Fibroblast of skin of left quadriceps (primary cell): ENCODE measurements around the gene MTARC2.
A peak's percentile ranks its signal among the peaks of the same experiment; 100 is the strongest.
"Not testable (repeated sequence)": the region's sequence is repeated elsewhere in the genome, so short reads cannot be mapped to it uniquely, and the experiment has no call there.

Experiments
- DNase-seq, 2 experiments: peaks; one replicate each; pipeline ENCODE4 v3.0.0-alpha.2; 2013; ENCODE audit warnings: low read depth in 2 of 2

MTARC2 gene

DNA sequence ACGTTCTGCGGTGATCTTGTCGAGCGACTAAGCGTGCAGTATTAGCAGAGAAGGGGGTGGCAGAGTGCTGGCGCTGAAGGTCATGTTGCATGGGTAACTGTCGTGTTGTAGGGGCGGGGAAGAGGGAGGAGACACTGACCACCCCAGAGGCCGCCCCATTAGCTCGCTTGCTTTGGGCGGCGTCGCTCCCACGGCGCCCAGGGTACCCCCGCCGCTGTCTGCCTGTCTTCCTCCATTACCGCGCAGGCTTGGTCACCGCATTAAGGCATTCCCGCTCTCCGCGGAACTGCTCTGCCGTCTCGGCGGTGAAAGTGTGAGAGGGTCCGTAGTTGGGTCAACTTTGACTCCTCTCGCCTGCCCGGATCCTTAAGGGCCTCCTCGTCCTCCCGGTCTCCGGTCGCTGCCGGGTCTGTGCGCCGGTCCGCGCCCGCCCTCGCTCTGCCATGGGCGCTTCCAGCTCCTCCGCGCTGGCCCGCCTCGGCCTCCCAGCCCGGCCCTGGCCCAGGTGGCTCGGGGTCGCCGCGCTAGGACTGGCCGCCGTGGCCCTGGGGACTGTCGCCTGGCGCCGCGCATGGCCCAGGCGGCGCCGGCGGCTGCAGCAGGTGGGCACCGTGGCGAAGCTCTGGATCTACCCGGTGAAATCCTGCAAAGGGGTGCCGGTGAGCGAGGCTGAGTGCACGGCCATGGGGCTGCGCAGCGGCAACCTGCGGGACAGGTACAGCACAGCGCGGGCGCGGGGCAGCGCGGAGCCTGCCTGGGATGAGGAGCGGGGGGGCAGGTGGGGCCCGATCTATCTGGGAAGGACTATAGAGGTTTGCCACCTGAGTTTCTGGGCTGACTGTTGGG lies at the start of gene MTARC2:
TSS of gene MTARC2 (plus strand) at position 234 of the 846 bp plus-strand sequence. CDS start at position 444, 210 bp downstream.
- peak in 1 of 2 experiments; percentile 12 for DNase-seq

DNA sequence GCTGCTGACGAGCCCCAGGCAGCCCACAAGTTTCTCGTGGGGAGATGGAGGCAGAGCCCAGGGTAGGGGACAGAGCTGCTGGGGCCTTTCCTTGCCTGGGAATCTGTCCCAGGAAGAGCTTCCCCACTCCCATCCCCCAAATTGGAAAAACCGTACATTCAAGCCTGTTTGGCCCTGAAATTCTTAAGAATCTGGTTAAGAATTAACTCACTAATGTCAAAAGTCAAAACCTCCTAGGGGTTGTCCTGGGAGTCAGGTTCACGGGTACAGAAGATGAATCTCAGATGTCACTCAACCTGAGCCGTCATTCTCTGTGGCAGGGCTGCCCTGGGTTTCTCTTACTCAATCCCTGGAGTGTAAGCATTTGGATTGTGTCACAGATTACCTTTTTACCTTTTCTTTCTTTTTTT lies 49.5 kb upstream of the MTARC2 start:
- no peak for DNase-seq

DNA sequence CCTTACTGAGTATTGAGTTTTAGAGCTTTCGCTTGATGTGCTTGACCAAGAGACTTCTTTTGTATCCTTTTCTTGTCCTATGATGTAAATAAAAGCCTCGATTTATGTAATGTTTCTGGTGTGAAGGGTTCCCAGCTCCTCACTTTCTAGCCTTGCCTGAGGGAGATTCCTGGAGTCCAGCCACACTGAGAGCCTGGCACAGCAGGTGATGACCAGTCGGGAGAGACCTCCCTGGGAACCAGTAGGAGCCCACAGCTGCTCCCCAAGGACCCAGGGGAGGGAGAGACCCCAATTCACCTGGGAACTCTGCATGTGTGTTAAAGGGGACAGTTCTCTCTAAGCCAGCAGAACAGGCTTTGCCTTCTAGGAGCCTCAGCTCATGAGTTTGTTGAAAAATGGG lies 49.1 kb upstream of the MTARC2 start:
- no peak for DNase-seq

DNA sequence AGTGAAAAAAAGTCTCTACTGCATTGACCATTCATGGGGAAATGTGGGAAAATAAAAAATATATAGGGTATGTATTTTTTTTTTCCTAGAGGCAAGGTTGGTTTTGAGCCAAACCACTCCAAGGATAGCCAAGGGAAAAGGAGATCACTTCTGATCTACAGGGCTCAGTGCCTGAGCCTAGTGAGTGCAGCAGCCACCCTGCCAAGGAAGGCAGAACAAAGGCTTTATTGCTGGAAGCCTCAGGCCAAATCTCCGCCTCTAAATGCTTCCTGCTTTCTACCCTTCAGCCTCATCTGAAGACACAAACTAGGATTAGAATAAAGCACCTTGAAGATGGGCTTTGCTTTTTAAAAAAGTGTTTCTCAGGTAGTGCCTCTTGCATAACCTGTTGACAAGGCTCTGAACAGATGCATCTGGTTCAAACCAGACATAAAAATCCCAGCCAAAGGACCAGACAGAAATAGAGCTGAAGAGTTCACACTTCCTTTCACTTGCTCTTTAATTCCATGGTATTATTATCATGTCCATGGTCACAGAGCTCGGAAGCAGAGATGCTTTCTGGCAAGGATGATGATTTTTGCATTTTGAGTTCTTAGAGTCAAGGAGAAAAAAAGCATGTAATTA lies 47.5 kb upstream of the MTARC2 start:
- DNase-seq, result no peak

DNA sequence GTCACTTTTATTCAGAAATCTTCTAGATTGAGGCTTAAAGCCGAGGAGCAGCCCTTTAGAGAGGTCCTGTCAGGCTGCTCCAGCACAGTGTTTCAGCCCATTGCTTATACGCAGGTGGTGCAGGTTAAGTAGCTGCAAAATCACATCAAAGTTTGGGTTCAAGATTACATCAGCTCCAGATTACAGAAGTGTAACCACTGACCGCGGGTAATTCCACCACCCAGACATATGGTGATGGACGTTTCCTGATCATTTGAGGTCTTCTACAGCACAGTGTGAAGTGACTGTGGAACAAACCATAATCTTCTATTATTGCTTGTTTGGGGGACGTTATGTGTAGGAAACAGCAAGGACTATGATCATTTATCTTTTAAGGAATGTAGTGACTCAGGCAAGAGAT lies 46.1 kb upstream of the MTARC2 start:
- DNase-seq, result no peak

DNA sequence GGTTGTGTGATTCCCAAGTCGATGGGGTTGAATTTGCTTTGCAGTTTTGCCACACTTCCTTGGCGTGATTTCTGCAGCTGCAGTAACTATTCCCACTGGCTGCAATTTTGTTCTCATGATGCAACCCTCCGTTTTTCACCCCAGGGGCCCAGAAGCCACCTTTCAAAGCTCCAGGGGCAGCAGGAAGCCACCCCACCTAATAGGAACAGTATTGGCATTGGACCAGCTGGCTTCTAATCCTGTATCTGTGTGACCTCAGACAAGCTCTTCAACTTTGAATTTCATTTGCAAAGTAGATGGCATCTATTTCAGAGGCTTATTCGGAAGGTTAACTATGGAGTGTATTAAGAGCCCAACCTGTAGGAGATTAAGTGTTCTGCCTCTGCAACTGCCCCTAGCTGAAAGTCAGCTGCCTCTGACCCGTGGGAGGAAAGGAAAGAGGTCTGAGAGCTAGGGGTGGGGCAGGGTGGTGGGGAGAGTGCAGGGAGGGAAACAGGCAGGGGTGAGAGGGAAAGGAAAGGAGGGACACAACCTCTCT lies 45.3 kb upstream of the MTARC2 start:
- no peak for DNase-seq

DNA sequence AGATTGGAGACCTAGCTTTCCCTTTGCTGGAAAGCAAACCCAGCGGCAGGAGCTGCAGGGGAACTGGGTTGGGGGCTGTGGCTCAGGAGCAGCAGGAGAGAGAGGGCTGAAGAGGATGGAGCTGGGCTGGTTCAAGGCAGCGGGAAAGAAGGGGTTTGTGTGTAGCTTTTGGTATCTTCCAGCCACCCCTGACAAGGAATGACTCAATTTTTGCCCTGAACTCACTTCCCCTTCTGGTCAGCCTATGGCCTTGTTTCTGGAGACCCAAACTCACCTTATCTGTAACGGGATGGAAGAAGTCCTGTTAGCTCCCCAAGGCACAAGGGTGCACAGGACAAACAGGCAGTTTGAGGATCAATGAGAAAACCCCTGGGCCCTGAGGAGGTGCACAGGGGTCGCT lies 44.8 kb upstream of the MTARC2 start:
- DNase-seq, result no peak

DNA sequence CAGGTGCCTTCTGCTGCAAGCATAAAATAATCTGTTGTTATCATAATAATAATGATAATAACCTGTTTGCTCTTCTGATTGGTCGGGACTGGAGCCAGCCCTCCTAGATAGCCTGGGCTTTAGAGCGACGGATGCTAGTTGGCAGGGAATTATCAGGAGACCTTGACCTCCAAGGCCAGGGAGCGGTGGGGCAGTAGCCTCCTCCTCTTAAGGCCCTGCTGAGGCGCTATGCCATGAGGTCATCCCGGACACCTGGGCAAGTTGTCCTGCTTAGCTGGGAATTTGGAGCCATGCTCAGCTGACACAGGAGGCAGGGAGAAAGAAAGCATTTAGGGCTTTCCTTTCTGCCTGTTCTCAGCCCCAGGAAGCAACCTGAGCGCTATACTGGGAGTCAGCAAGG lies 42.3 kb upstream of the MTARC2 start:
- DNase-seq, result no peak

DNA sequence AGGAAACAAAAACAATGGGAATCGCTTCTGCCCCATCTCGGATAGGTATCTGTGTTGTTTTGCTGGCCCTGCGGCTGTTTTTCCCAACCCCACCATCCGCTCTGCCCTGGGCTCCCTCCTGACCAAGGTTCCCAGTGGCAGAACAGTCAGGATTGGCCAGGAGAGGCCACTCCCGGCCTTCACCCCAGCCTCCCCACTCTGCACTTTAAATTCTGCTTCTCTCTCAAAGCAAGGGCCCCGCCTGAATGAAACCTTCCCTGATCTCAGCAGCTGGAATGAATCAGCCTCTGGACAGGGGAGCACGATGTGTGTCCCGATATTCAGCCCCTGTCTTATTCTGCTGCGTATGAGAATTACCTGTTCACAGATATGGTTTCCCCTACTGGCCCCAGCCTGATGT lies 41.6 kb upstream of the MTARC2 start:
- DNase-seq, result no peak

DNA sequence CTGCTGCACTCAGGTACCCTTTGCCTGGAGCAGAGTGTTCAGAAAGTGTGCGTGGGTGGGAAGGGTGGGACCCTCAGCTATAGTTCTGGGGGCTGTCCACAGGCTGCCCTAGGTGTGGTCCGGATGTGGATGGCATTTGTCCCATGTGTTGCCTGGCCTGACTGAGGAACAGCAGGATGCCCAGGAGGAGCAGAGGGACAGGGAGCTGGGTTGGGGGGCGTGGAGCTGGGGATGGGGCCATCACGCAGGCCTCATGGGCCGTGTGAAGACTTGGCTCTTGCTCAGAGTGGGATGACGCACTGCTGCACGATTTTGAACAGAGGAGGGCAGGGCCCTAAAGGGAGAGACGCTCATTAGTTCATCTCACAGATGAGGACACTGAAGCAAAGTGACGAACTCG lies 41.0 kb upstream of the MTARC2 start:
- no peak for DNase-seq

DNA sequence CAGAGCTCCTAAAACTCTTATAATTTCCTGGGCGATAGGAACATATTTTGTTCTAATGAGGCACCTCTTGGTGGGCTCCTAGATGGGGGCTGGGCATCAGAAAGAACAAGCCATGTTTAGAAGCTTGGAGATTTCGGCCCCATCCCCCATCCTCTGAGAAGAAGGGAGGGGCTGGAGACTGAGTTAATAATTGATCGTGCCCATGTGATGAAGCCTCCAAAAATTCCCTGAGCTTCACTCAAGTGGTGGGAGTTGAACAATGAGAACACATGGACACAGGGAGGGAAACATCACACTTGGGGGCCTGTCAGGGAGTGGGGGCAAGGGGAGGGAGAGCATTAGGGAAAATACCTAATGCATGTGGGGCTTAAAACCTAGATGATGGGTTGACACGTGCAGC lies 39.9 kb upstream of the MTARC2 start:
- DNase-seq, result no peak

DNA sequence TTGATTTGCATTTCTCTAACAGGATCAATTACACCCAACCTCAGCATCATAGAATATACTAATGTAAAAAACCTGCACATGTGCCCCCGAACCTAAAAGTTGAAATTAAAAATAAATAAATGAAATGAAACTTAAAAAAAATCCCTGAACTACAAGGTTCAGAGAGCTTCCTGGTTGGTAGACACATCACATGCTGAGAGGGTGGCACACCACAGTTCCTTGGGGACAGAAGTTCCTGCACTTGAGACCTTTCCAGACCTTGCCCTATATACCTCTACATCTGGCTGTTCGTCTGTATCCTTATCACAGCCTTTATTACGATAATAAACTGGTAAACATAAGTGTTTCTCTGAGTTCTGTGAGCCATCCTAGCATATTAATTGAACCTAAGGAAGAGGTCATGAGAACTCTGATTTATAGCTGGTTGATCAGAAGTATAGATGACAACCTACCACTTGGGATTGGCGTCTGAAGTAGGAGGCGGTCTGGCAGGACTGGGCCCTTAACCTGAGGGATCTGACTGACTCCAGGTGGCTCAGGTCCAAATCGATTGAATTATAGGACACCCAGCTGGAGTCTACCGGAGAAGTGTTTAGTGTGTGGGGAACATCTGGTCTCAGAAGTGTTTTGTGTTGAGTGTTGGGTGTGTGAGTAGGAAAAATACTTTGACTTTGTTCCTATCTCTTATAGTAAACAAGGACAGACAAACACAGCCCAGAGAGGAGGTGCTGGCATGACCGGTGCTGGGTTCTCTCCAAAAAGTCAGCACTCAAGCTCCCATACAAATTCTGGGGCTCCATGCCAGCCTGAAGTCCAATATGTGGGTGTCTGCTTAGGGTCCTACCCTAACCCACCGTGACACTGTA lies 39.0 kb upstream of the MTARC2 start:
- DNase-seq, result no peak

DNA sequence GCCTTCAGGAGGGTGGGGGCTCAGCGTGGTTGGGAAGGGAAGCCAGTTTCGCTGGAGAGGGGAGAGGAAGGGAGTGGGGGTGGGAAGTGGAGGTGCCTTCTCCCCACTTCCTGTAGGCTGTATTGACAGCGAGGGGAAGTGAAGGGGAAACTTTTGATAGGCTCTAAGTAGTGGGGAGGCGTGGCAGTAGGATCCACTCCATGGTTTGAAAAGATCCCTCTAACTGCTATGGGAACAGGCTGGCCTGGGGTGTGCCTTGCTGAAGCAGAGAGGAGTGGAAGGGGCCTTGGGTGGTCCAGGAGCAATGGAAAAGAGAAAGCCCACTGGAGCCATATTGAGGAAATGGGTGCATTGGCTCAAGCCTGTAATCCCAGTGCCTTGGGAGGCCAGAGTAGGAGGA lies 37.8 kb upstream of the MTARC2 start:
- no peak for DNase-seq

DNA sequence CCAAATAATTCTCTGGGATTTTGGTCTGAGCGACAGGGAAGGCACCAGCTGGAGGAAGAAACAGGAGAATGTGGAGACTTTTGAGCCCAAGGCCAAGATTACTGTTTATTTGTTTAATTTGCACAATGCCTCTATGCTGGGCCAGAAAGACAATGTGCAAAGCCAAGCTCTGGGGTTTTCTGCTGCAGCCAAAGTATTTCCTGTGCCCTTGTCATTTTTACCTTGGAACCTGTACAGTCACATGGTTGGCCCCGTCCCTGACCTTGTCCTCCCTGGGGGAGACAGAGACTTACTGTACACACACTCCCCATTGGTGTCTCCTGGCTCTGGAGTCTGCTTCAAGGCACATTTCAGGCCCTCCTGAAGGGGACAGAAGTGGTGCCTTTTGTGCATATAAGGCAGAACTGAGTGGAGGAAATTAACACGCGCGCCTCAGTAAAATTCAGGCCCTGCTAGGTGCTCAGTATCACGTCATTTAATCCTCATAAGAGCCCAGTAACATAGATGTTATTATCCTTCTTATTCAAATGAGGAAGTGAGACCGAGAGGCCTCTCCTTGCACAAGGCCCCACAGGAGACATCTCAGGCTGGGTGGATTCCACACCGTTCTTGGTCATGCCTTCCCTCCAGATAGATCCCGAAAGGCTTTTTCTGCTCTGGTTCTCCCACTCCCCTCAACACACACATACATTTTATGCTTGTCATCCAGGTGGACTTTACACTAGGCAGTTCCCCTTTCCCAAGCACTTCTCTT lies 36.9 kb upstream of the MTARC2 start:
- DNase-seq, result no peak

DNA sequence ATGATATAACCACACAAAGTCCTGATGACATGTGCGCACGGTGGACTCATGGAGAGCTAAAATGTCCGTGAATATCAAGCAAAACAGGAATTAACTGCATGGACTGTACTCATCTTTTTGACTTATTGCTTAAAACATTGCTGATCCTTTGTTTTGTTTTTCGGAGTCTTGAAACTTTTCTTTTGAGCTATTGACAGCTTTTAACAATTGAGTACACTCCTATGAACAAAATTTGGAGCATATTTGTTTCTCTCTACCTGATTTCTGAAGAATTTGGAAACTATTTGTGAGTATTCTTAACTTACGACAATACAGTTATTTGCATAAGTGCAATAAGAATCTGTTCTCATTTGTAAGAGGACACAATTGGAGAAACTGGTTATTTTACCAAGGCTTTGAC lies 32.1 kb upstream of the MTARC2 start:
- not testable (repeated sequence) for DNase-seq

DNA sequence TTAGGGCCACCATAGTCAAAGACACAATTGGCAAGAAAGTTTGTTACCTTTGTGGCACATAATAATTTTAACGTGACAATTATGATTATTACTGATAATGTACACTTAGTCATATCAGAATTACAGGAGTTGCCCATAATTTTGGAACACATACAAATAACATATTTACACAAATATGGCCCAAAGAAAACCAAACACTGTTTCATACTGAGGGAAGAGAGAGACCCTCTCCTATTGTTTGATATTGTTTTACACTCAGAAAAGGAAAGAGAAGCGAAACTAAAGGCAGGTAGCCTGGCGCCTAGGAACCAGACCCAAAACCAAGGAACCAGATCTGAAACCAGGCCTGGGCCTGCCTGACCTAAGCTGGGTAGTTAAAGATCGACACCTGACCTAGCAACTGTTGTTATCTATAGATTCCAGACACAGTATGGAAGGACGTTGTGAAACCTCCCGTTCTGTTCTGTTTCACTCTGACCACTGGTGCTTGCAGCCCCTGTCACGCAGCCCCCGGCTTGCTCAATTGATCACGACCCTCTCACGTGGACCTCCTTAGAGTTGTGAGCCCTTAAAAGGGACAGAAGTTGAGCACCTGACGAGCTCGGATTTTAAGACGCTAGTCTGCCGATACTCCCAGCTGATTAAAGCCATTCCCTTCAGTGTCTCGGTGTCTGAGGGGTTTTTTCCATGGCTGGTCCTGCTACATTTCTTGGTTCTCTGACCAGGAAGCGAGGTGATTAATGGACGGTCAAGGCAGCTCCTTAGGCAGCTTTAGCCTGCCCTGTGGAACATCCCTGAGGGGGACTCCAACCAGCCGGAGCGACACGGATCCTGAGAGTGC lies 30.1 kb upstream of the MTARC2 start:
- DNase-seq, result no peak

DNA sequence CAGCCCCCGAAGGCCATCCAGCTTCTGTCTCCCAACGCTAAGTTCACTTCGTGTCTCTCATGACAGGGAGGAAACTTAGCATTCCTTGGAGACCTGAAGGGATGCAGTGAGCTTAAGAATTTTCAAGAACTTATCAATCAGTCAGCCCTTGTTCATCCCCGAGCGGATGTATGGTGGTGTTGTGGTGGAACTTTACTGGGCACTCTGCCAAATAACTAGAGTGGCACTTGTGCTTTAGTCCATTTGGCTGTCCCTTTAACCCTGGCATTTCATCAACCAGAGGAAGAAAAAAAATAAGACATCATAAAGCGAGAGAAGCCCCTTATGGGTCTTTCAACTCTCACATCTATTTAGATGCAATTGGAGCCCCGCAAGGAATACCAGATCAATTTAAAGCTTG lies 26.9 kb upstream of the MTARC2 start:
- DNase-seq, result not testable (repeated sequence)

DNA sequence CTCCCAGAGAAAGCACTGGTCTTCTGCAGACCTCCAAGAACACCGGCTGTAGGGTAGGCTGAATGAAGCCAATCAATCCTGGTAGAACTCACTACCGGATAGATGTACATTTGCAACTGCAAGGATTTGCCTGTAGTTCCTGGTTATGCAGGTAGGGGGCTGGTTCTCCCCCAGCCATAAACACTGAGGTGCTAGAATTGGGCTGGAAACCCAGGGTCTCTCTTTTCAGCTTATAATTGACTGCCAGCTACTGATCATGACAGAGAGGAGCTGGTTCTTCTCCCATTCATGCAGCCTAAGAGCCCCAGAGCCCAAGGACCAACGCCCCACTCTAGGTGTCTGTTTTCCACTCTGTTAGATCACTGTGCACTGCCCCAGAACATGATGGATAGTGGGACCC lies 21.5 kb upstream of the MTARC2 start:
- no peak for DNase-seq

DNA sequence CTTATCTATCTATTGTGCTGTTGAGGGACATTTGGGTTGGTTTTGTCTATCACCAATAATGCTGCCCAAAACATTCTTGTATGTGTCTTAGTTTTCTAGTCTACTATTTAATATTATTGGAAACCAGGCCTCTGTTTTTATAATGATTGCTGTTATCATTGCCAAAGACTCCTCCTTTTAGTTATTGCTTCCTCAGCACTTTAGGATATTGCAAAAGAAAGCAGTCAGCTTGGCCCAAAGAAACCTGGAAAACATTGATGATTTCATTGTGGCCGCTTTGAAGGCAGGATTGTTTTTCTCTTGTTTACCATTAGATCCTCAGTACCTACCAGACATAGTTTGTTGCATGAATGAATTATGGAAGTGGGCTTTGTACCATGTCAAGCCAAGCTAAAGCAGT lies 20.6 kb upstream of the MTARC2 start:
- DNase-seq, result no peak

DNA sequence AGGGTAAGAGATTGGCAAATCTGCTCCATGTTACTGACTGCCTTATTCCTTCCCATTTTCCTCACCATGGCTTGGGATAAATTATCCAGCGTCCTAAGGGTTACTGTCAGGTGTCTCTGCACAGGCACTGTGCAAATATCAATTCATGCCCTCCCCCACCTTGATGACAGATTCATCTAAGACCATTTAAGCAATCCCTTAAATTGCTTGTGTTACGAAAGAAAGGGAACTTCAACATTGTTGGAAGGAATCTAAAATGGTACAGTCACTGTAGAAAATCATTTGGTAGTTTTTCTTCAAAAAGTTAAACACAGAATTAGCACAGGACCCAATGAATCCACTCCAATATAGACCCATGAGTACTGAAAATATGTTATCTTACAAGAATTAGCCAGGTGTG lies 17.6 kb upstream of the MTARC2 start:
- DNase-seq, result no peak

DNA sequence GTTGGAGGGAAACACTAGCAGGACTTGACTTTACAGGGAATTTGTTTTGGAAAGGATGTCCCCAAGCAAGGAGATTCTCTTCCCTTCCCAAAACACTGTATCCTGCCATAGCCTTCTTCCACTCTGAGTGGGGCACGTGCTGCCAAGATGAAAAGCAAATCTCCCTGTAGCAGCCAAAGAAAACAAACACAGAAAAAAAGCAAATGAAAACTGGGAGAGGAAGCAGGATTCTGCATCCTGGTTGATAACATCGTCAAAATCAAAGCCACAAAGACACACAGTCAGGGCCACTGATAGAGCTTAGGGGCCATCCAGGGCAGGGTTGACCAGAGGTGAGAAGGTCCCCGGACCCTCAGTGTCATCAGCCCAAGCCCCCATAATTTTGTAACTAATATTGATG lies 16.0 kb upstream of the MTARC2 start:
- no peak for DNase-seq
